Dermis microvascular lymphatic vessel endothelial cell (primary cell): ENCODE results near the gene PRR16. TPM values are rescaled to one million over a fixed set of nuclear protein-coding genes. Genes with fewer than 3 reads are reported as not detected.

ENCODE experiments used
- DNase-seq, 2 donors: peaks; one replicate each; pipeline versions ENCODE4 v3.0.0 to v3.0.0-alpha.2; 2010; ENCODE audit warnings: low read depth in 2 of 2
- total RNA-seq: library from RNA; depleted of rRNA; stranded (reverse); fragments of >200 nt; gene quantifications from 2 replicates; pipeline ENCODE4 v1.2.1, GENCODE V29; 2014

PRR16 gene
- total RNA-seq, 1 donor from 2014 or later = not detected

DNA sequence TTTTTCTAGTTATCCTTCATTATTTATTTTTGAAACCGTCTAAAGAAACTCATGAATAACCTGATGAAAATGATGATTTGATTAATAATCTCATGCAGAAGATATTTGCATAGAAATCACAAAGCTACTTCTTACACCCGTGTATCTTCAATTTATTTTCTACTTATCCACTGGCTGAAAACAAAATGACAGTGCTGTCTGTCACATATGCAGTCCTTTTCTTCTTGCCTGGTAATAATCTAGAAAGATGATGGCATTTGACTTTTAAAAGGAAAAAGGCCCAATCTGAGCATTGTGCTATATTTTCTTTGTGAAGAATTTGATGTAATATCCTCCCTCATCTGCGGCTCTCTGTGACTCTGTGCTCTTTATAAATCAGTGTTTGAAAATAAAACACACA is 253.3 kb downstream of the PRR16 start:
- no peak for DNase-seq

DNA sequence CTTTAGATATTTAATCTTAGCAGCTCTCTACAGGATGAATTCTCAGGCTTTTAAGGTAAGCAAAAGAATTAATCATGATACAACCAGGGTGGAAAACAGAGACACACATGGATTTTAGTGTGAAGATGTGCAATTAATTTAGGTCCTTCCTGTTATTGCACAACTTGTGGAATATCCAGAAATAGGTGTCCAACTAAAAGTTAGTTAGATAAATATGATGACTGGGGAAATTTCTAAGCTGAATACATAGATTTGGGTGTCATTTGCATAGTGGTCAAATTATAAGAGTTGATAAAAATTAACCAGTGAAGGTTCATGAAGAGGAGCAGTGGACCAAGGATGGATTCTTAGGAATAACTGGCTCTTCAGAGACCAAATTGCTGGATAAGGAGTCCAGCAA is 266.1 kb downstream of the PRR16 start:
- no peak for DNase-seq

DNA sequence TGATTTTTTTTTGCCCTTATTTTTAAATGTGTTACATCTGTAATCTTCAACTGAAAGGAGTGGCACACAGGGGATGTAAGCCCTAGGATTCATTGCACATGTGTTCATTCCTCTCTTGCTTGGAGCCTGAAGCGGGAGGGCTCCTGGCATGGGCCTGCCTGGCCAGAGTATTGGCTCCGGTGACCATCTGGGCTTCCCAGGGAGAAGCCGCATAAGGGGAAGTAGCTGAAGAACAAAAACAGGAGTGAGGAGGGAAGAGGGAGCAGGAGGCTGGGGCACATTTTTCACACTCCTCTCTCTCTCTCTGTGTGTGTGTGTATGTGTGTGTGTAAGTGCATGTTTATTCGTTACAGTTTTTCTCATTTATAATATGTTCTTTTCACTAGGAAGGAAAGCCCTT is 269.9 kb downstream of the PRR16 start:
- no peak for DNase-seq

GRCh38 chr5:120735076-120735475 is 271.0 kb downstream of the PRR16 start:
- no peak for DNase-seq
